ENCODE results near the gene FZD2.
"Not testable (repeated sequence)": the region's sequence is repeated elsewhere in the genome, so short reads cannot be mapped to it uniquely, and the experiment has no call there.

Gene FZD2

GRCh38 chr17:44546671-44547606, 10.3 kb upstream of the FZD2 start:
- DNase-seq = no peak

GRCh38 chr17:44547625-44548267, 9.5 kb upstream of the FZD2 start:
- no peak for DNase-seq

GRCh38 chr17:44548376-44549230, 8.7 kb upstream of the FZD2 start:
- DNase-seq = no peak

- no peak for DNase-seq
Observed at GRCh38 chr17:44549686-44550085, 7.6 kb upstream of the FZD2 start.

GRCh38 chr17:44552361-44552760, 4.9 kb upstream of the FZD2 start:
- DNase-seq = no peak

- DNase-seq = no peak
Observed at GRCh38 chr17:44555099-44555498, 2.2 kb upstream of the FZD2 start.

- peak; percentile 12 for DNase-seq
Observed at GRCh38 chr17:44556166-44556831, 985 bp upstream of the FZD2 start.

- peak; percentile 31 for DNase-seq
Observed at GRCh38 chr17:44557651-44558285, 484 bp downstream of the FZD2 start.

GRCh38 chr17:44558334-44558709, 1.0 kb downstream of the FZD2 start:
- DNase-seq = no peak

- no peak for DNase-seq
Observed at GRCh38 chr17:44558710-44559633, 1.7 kb downstream of the FZD2 start.

GRCh38 chr17:44559634-44560554, 2.6 kb downstream of the FZD2 start:
- no peak for DNase-seq

- DNase-seq = no peak
Observed at GRCh38 chr17:44561237-44561623, 3.9 kb downstream of the FZD2 start.

GRCh38 chr17:44564429-44564828, 7.1 kb downstream of the FZD2 start:
- DNase-seq = no peak

- no peak for DNase-seq
Observed at GRCh38 chr17:44565866-44566443, 8.7 kb downstream of the FZD2 start.

- DNase-seq = not testable (repeated sequence)
Observed at GRCh38 chr17:44568311-44568944, 11.1 kb downstream of the FZD2 start.

GRCh38 chr17:44568945-44569858, 11.9 kb downstream of the FZD2 start:
- DNase-seq = no peak

GRCh38 chr17:44572801-44573200, 15.5 kb downstream of the FZD2 start:
- no peak for DNase-seq

GRCh38 chr17:44575403-44575802, 18.1 kb downstream of the FZD2 start:
- DNase-seq = no peak

Data from stimulated activated CD4-positive, alpha-beta T cell treated with anti-CD3 and anti-CD28 coated beads, Interleukin-4, amount 100 ng/mL, for 24 hours (primary cell).